Measurements from ENCODE around the gene MUC4.

The MUC4 gene

DNA sequence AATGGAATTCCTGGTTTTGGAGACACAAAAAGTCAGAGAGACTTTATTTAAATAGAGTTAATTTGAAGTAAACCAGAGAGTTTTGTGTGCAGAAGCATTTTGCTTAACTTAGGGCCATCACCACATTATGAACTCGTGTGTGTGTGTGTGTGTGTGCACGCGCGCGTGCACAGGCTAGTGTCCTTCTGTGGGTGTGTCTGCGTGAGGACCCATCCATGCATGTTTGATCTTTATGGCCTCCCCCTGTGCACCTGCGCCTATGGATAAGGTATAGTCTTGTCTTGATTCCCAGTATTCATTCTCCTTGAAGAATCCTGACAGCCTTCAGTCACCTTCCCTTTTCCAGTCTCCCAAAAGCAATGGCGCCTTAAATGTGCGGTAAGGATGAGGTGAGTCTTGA lies 65.0 kb downstream of the MUC4 start:
- TF ChIP-seq, protein P1, sequence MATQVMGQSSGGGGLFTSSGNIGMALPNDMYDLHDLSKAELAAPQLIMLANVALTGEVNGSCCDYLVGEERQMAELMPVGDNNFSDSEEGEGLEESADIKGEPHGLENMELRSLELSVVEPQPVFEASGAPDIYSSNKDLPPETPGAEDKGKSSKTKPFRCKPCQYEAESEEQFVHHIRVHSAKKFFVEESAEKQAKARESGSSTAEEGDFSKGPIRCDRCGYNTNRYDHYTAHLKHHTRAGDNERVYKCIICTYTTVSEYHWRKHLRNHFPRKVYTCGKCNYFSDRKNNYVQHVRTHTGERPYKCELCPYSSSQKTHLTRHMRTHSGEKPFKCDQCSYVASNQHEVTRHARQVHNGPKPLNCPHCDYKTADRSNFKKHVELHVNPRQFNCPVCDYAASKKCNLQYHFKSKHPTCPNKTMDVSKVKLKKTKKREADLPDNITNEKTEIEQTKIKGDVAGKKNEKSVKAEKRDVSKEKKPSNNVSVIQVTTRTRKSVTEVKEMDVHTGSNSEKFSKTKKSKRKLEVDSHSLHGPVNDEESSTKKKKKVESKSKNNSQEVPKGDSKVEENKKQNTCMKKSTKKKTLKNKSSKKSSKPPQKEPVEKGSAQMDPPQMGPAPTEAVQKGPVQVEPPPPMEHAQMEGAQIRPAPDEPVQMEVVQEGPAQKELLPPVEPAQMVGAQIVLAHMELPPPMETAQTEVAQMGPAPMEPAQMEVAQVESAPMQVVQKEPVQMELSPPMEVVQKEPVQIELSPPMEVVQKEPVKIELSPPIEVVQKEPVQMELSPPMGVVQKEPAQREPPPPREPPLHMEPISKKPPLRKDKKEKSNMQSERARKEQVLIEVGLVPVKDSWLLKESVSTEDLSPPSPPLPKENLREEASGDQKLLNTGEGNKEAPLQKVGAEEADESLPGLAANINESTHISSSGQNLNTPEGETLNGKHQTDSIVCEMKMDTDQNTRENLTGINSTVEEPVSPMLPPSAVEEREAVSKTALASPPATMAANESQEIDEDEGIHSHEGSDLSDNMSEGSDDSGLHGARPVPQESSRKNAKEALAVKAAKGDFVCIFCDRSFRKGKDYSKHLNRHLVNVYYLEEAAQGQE (IDR thresholded peaks at IDR 0.05; ENCODE audit: insufficient replicate concordance, low read depth), result no peak
- no peak for TF ChIP-seq CTCF (IDR thresholded peaks at IDR 0.05; ENCODE audit: insufficient read depth, low read length)
- no peak for TF ChIP-seq GABPA (IDR thresholded peaks at IDR 0.05; ENCODE audit: low read depth)
- TF ChIP-seq SPI1 (IDR thresholded peaks at IDR 0.05; ENCODE audit: borderline replicate concordance, low read depth), result no peak
- no peak for TF ChIP-seq POLR2AphosphoS5 (IDR thresholded peaks at IDR 0.05; ENCODE audit: low read depth)
- H3K27me3 ChIP-seq (ENCODE audit: insufficient read depth, poor library complexity, severe bottlenecking), result no peaks in the 10 kb centered on the region
- no peak for DNase-seq (ENCODE audit: low read depth in 1 of 2, low spot score in 1 of 2)
- no peak overlapping the region for H3K27ac ChIP-seq (replicated peaks)
- H3K4me3 ChIP-seq (replicated peaks; ENCODE audit: insufficient read depth, low read length), result no peak overlapping the region

- DNase-seq (ENCODE audit: low read depth in 1 of 2, low spot score in 1 of 2), result no peak
- Histone ChIP-seq H3K27ac (replicated peaks) (no peak overlapping the region), H3K4me3 (replicated peaks; ENCODE audit: insufficient read depth, low read length) (no peak overlapping the region), H3K27me3 (ENCODE audit: insufficient read depth, poor library complexity, severe bottlenecking) (no peaks in the 10 kb centered on the region)
- TF ChIP-seq, protein P1 (IDR thresholded peaks at IDR 0.05; ENCODE audit: insufficient replicate concordance, low read depth), result no peak
- no peak for TF ChIP-seq GABPA (IDR thresholded peaks at IDR 0.05; ENCODE audit: low read depth)
- no peak for TF ChIP-seq SPI1 (IDR thresholded peaks at IDR 0.05; ENCODE audit: borderline replicate concordance, low read depth)
- TF ChIP-seq CTCF (IDR thresholded peaks at IDR 0.05; ENCODE audit: insufficient read depth, low read length), result no peak
- no peak for TF ChIP-seq POLR2AphosphoS5 (IDR thresholded peaks at IDR 0.05; ENCODE audit: low read depth)
Measured at GRCh38 chr3:195746346-195746745, 65.4 kb downstream of the MUC4 start.

GRCh38 chr3:195744437-195744836 lies 67.3 kb downstream of the MUC4 start:
- TF ChIP-seq, protein P1 (IDR thresholded peaks at IDR 0.05; ENCODE audit: insufficient replicate concordance, low read depth), result no peak
- TF ChIP-seq SPI1 (IDR thresholded peaks at IDR 0.05; ENCODE audit: borderline replicate concordance, low read depth) (no peak), GABPA (IDR thresholded peaks at IDR 0.05; ENCODE audit: low read depth) (no peak), POLR2AphosphoS5 (IDR thresholded peaks at IDR 0.05; ENCODE audit: low read depth) (no peak), CTCF (IDR thresholded peaks at IDR 0.05; ENCODE audit: insufficient read depth, low read length) (no peak)
- DNase-seq (ENCODE audit: low read depth in 1 of 2, low spot score in 1 of 2), result no peak
- H3K4me3 ChIP-seq (replicated peaks; ENCODE audit: insufficient read depth, low read length), result no peak overlapping the region
- H3K27ac ChIP-seq (replicated peaks), result no peak overlapping the region
- H3K27me3 ChIP-seq (ENCODE audit: insufficient read depth, poor library complexity, severe bottlenecking), result no peaks in the 10 kb centered on the region
